NCI-H146 treated with DMSO at 0.1 percent for 48 hours (cell line): ENCODE measurements around the gene SMPD2.

Experiments
- DNase-seq: peaks from one replicate; lab custom pipeline; 2025; ENCODE audit not compliant: unreplicated experiment; lab: John Stamatoyannopoulos, UW

The SMPD2 gene

DNA sequence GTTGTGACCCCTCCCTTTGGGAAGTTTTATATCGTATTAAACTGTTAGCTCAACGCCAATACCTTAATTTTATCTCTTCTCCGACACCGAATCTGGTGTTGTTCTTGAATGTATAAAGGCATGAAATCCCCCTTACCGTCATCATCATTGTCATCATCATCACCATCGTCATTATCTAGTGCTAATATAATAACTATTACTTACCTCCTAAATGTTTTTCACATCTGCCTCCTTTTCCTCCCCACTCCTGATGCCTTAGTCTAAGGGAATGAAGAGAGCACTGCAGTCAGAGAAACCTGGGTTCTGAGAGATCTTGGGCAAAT, 43.2 kb downstream of the SMPD2 start:
- DNase-seq, result peak; percentile 44

DNA sequence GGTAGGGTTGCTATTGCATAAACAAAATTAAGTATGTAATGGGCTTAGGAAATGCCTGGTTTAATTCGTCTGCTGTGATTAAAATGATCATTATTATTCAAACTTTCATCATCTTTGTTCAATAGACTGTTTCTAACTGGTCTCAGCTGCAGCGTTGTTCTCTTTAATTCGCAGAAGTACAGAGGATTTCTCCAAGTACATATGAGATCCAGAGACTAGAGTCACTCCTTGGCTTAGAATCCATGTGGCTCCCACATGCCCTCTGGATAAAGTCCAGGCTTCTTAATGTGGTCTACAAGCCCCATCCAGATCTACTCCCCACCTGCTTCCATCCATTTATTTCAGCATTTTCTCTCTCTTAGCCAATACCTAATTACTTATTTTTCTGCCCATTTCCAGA, 43.6 kb downstream of the SMPD2 start:
- no peak for DNase-seq

DNA sequence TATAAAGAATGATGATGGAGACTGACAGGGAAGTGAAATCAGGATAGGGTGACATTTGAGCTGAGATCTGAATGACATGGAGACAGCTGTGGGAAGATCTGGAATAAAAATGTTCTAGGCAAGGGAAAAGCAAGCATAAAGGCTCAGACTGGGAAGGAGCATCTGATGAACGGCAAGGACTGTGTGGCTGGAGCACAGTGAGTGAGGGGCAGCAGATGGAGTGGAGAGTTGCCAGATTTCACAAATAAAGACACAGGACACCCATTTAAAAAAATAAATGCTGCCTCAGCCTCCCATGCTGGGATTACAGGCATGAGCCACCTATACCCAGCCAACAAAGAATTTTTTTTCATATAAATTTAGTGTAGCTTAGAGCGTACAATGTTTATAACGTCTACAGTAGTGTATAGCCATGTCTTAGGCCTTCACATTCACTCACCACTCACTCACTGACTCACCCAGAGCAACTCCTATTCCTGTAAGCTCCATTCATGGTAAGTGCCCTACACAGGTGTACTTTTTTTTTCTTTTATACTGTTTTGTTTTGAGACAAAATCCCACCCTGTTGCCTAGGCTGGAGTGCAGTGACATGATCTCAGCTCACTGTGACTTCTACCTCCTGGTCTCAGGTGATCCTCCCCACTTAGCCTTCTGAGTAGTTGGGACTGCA, 44.9 kb downstream of the SMPD2 start:
- DNase-seq, result no peak

DNA sequence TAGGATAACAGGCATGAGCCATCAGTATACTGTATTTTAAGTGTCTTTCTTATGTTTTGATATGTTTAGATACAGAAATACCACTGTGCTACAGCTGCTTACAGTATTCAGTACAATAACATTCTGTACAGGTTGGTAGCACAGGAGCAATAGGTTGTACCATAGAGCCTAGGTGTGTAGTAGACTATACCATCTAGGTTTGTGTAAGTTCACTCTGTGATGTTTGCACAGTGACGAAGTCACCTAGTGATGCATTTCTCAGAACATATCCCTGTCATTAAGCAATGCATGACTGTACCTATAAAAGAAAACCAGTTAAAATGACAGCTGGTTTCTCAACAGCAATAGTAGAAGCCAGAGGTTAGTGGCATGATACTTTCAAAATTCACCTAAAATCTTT, 45.5 kb downstream of the SMPD2 start:
- no peak for DNase-seq

DNA sequence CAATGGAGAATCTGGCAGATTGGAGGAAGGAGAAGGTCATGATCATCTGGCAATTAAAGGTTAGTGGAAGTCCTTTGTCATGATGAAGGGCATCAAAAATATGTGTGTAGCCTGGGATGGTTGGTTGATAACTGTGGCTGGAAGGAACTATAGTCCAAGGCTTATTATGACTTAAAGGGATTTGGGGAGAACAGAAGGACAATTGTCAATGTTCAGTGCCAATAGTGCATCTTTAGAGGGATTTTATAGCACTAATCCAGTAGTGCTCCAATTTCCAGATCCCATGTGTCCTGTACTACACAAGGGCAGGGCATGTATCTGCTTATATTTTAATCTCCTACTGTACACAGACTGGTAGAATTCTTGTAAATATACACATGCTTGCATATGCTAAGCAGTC, 47.5 kb downstream of the SMPD2 start:
- DNase-seq, result no peak

DNA sequence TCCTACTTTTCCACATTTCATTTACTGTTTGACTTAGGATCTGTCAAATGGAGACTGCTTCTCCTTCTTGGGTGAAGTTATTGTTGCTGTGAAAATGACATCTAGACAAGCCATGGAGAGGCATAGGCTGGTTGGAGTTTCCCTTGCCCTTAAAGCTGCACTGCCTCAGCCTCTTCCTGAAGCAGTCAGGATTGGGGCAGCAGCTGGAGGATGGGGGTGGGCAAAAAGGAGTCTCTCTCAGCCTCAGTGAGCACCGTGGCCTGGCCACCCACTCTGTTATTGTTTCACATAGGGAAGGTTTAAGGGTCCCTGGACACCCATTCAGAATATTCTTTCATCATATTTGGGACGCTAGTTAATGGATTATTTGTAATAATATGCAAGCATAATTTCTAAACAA, 50.2 kb downstream of the SMPD2 start:
- no peak for DNase-seq

DNA sequence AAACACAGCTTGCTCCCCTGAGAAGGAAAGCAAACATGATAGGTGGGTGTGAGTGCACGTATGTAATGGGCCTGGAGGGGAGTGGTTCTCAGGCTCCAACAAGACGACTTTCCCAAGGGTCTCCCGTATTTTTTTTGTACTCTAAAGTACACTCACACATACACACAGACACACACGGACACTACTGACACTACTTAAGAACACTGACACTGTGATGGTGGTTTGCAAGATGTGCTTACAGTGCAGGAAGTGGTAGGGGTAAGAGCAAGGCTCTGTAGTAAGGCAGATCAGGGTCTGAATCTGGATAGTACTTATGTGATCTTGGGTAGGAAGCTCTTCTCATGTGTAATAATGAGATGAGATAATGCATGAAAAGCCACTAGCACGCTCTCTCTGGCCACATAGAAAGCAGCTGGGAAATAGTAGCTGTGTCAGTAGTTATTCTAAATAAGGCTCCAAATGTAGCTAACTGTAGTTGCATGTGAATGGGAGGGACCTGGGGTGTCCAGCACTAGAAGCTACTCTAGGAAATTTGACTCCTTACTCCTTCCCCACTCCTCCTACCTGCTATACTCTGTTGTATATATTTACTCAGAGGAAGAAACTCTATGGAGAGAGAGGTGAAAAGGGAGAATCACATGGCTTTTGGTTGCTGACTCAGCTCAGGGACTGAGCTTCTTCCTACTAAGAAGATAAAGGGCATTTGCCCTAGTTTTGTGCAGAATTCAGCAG, 50.8 kb downstream of the SMPD2 start:
- DNase-seq, result no peak
